ENCODE data around the gene MAP4K4.

MAP4K4 gene

GRCh38 chr2:101720732-101721131 lies 23.2 kb downstream of the MAP4K4 start:
- in situ Hi-C loops (cut with MboI; ENCODE audit: low sequenced_read_pairs): no loop called here

- in situ Hi-C loops (cut with MboI; ENCODE audit: low sequenced_read_pairs): no loop called here
Observed at GRCh38 chr2:101722864-101723263, 25.4 kb downstream of the MAP4K4 start.

DNA sequence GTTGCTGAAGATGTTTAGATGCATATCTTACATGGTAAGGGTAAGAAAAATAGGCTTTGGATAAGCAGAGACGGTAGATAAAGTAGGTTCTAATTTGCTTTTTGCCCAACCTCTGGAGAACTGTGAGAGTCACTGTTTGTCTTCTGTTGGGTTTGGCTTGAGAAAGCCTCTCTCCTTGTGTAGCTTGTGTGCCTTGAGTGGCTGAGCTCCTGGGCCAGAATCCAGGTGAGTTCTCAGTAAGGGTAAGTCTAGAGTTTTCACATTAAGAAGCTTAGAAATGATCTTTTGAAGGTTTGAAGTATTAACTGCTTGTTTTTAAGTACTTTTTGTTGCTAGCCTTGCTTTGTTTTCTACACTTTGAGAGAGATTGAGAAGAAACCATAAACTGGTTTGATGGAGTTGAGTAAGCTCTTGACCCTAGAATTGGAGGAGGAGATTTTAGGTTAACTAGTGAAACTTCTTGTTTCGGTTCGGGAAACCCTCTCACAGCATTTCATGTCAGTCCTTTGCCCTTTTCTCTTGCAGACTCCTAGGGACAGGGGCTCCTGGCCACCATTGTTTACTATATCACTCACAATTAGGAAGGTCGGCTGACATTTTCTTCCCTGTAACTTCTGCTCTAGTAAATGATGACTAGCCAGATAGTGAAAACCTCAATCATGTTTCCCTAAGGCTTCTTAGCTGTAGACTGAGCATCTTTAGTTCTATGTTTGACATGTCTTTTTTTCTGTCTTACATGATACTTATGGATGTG lies 26.0 kb downstream of the MAP4K4 start:
- in situ Hi-C loops (cut with MboI; ENCODE audit: low sequenced_read_pairs): no loop called here

- in situ Hi-C loops (cut with MboI; ENCODE audit: low sequenced_read_pairs): no loop called here
Observed at GRCh38 chr2:101724125-101724474, 26.6 kb downstream of the MAP4K4 start.

GRCh38 chr2:101725038-101725437 lies 27.5 kb downstream of the MAP4K4 start:
- in situ Hi-C loops (cut with MboI; ENCODE audit: low sequenced_read_pairs): no loop called here

DNA sequence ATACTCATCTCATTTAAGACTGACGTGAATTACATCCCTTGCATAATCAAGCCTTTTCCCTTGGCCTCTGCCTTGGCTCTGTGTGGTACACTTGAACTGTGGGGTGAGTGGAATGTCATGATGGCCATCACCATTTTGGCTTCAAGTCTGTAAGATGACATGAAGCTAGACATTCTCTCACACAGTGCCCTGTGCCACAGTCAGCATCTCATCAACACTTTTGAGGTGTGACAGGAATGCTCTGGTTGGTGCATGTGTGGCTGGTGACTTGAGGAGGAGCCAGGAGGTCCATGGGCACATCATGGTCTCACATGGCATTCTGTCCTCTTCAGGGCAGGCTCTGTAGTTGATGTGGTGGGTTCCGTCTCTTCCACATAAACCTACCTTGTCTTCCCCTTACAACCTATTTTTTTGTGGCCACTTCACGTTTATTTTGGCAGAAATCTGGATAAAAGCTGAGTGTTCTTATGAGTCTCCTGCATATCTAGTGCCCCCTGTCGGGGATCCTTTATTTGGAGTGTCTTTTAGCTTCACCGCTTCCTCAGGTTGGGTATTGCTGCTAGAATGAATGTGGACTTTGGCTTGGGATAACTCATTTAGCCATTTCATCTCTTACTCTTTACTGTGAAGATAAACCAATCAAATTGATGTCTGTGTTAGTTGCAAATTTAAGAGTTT lies 28.1 kb downstream of the MAP4K4 start:
- in situ Hi-C loops (cut with MboI; ENCODE audit: low sequenced_read_pairs): no loop called here

DNA sequence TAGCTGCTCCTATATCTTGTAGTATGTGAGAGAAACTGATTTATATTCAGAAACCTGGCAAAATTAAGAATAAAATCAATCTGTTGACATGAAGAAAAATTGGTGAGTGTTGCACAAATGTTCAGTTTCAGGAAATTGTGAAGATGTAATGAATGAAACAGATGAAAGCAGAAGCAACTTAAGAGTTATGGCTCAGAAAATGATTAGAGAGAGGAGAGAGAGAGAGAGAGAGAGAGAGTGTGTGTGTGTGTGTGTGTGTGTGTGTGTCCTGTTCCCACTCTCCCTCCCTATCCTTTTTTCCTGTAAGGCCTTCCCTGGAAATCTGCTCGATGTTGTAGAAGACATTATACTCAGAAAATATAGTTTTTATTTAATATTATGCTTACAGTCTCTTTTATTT lies 31.4 kb downstream of the MAP4K4 start:
- in situ Hi-C loops (cut with MboI; ENCODE audit: low sequenced_read_pairs): no loop called here

- in situ Hi-C loops (cut with MboI; ENCODE audit: low sequenced_read_pairs): no loop called here
Observed at GRCh38 chr2:101729521-101730190, 32.1 kb downstream of the MAP4K4 start.

GRCh38 chr2:101731221-101732054 lies 33.9 kb downstream of the MAP4K4 start:
- in situ Hi-C loops (cut with MboI; ENCODE audit: low sequenced_read_pairs): no loop called here

- in situ Hi-C loops (cut with MboI; ENCODE audit: low sequenced_read_pairs): no loop called here
Observed at GRCh38 chr2:101732199-101732598, 34.7 kb downstream of the MAP4K4 start.

- in situ Hi-C loops (cut with MboI; ENCODE audit: low sequenced_read_pairs): no loop called here
Observed at GRCh38 chr2:101732773-101733256, 35.3 kb downstream of the MAP4K4 start.

DNA sequence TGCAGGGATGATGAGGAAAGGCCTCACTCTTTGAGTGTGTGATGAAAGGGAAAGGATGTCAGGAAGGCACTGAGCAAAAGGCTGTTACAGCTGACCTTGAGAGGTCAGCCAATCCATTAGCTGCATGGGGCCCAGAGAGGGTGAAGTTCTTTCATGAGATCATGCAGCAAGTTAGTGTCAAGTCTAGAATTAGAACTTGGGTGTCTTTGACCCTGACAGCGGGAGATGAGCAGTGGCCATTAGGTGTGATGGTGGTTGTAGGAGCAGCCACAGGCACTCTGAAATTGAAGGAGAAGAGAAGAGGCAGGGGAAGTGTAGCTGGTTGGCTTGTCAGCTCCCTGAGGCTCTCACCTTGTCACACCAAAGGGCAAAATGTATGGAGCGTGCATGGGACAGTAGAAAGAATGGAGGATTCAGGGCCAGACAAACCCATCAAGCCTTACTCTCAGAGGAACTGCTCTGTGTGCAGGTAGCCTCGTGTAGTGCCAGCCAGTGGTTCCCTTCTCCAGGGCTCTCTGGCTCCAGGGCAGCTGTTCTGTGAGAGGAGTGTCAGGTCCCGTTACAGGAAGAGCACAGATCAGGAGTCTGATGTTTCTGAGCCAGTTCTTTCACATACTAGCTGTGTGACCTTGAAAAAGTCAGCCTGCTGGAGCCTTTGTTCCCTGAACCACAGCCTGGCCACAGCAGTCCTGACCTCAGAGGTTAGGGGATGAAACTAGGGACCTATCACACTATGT lies 35.9 kb downstream of the MAP4K4 start:
- in situ Hi-C loops (cut with MboI; ENCODE audit: low sequenced_read_pairs): no loop called here

- in situ Hi-C loops (cut with MboI; ENCODE audit: low sequenced_read_pairs): no loop called here
Observed at GRCh38 chr2:101734505-101735165, 37.1 kb downstream of the MAP4K4 start.

GRCh38 chr2:101735166-101735533 lies 37.6 kb downstream of the MAP4K4 start:
- in situ Hi-C loops (cut with MboI; ENCODE audit: low sequenced_read_pairs): no loop called here

- in situ Hi-C loops (cut with MboI; ENCODE audit: low sequenced_read_pairs): no loop called here
Observed at GRCh38 chr2:101736233-101736632, 38.7 kb downstream of the MAP4K4 start.

GRCh38 chr2:101736861-101737291 lies 39.4 kb downstream of the MAP4K4 start:
- in situ Hi-C loops (cut with MboI; ENCODE audit: low sequenced_read_pairs): no loop called here

DNA sequence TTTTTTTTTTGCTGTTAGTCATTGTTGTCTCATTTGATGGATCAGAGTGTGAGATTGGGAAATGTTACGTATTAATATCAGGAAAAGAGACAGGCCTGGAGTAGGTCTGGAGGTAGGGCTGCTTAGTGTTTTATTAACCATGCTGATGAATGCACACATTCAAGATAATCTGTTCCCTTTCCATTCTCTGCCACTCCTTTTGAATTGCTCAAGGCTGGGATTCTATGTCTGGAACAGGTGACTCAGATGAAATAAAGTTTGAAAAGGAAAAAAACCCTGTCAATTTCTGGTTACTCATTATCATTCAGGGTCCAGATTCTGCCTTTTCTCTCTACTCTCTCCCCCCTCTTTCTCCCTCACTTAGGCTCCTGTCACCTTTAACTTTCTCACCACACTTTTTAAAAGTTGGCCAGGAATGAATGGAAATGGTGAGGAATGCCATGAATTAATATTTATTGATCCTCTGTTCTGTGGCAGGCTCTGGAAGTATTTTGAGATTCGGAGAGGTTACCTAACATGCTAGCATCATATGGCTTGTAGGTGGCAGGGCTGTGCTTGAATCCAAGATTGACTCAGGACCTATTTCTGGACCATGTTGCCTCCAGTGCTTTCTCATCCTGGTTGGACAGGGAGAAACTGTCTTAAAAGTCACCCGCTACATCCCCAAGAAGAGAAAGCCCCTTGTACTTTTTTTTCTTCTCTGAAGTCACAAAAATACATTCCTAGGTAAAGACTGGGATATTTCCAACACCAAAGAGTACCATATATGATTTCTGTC lies 40.2 kb downstream of the MAP4K4 start:
- in situ Hi-C loops (cut with MboI; ENCODE audit: low sequenced_read_pairs): no loop called here

DNA sequence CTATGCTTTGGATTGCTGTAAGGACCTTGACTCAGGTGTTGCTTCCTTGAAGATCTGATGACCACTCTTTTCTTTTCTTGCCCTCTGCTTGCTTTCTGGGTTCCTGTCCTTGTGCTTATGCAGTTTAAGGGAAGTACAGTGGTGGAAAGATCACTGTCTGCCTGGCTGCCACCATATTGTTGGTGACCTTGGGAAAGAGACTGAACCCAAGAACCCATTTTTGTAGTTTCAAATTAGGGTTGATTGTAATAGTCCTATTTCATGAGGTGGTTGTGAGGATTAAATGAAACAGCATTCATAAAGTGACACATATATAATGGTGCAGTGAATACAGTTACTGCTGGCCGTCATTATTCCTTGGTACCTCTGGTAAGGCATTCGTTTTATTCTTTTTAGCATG lies 41.1 kb downstream of the MAP4K4 start:
- in situ Hi-C loops (cut with MboI; ENCODE audit: low sequenced_read_pairs): no loop called here

DNA sequence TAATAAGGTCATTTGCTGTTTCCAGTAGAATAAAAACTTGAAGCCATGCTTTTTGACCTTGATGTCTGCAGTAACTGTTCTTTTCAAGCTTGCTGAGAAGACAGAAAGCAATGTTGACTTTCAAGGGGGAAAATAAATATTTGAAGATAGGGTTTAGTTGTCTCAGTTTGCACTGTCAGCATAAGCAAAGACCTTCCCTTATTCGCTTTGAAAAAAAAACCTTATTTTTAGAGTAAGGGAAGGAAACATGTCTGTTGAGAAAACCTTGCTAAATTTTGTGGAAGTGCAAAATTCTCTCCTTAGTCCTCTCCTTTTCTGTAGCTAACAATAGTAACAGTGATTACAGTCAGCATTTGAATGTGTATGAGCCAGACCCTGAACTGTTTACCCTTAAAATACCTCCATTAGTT lies 43.1 kb downstream of the MAP4K4 start:
- in situ Hi-C loops (cut with MboI; ENCODE audit: low sequenced_read_pairs): no loop called here

Measured in HL-60/S4 treated with phorbol 12-myristate 13-acetate at 8.2 ng/mL for 4 days and 3 days (cell line).